K562 (cell line): ENCODE measurements around the gene MLST8. TPM values are rescaled to one million over a fixed set of nuclear protein-coding genes. Genes with fewer than 3 reads are reported as not detected.

ENCODE experiments used
- ATAC-seq: fragments of 200-7000 bp; cut with Tn5 transposase; 3 replicates; pipeline ENCODE4 v1.9.1; 2020; ENCODE audit warnings: moderate library complexity
- BruUV-seq: library from RNA; stranded (reverse); fragments of 400-500 nt; replicated peaks from 2 replicates; lab custom pipeline; 2021; lab: Mats Ljungman, UMichigan
- CTCF ChIA-PET: fragments of 300-600 bp; formaldehyde crosslinking; extraction: SDS; loops from one replicate; lab custom pipeline; 2021; ENCODE audit warnings: low intra/inter-chr PET ratio; lab: Yijun Ruan, JAX
- POLR2A ChIA-PET: fragments of 300-600, 350-650 bp; sonication (Branson Sonifier 250); formaldehyde crosslinking; extraction: SDS; loops from one replicate; lab custom pipeline; 2021; ENCODE audit warnings: antibody characterized with exemption, inconsistent platforms; lab: Yijun Ruan, JAX
- DNase-seq, 4 experiments: peaks; one replicate each; pipeline versions ENCODE4 v3.0.0 to v3.0.0-alpha.2; 2011 to 2018; ENCODE audit warnings: low spot score in 3 of 4, mixed read lengths in 3 of 4; ENCODE audit errors: extremely low read depth in 1 of 4
- FAIRE-seq: peaks from 2 replicates; lab custom pipeline; 2011; peaks lifted over from hg19 to GRCh38; lab: Jason Lieb, UNC
- H2AFZ ChIP-seq: 2 replicates; pipeline ENCODE4 v1.6.0; 2011; ENCODE audit warnings: low read depth, low read length, control low read depth, inconsistent platforms
- H3K27ac ChIP-seq: fragments of 200-600 bp; 3 replicates; pipeline ENCODE4 v1.8.0; 2011; ENCODE audit warnings: low read depth, mild to moderate bottlenecking, control low read depth, inconsistent platforms, low read length, moderate library complexity, mixed read lengths; ENCODE audit errors: extremely low read depth
- H3K27me3 ChIP-seq, 2 experiments: fragments of 300-600 bp in 1 of 2; 2 replicates in 1 of 2; 3 replicates in 1 of 2; pipeline versions ENCODE4 v1.6.0 to v1.8.0; 2011; ENCODE audit warnings: inconsistent platforms in 2 of 2, low read length in 2 of 2, mild to moderate bottlenecking in 1 of 2, mixed read lengths in 1 of 2, moderate library complexity in 1 of 2; ENCODE audit not compliant: control insufficient read depth in 2 of 2, insufficient read depth in 2 of 2
- H3K36me3 ChIP-seq: fragments of 300-600 bp; 3 replicates; pipeline ENCODE4 v1.8.0; 2011; ENCODE audit warnings: mild to moderate bottlenecking, low read length, inconsistent platforms; ENCODE audit not compliant: control insufficient read depth, insufficient read depth
- H3K4me1 ChIP-seq, 2 experiments: fragments of 200-600 bp in 1 of 2; replicated peaks in 1 of 2; 2 replicates in 1 of 2; 3 replicates in 1 of 2; pipeline versions ENCODE4 v1.5.1 to v1.8.0; 2011; ENCODE audit warnings: inconsistent platforms in 2 of 2, low read length in 2 of 2, mild to moderate bottlenecking in 1 of 2, mixed read lengths in 1 of 2, moderate library complexity in 1 of 2; ENCODE audit not compliant: control insufficient read depth in 2 of 2, insufficient read depth in 2 of 2
- H3K4me2 ChIP-seq: 2 replicates; pipeline ENCODE4 v1.6.1; 2011; ENCODE audit warnings: low read length, control low read depth, inconsistent platforms, mixed read lengths; ENCODE audit not compliant: insufficient read depth
- H3K4me3 ChIP-seq: fragments of 200-600 bp; sonication (generic), shearing (Covaris generic); 2 replicates; pipeline ENCODE4 v1.5.1; 2016; ENCODE audit warnings: control low read depth, inconsistent platforms
- H3K79me2 ChIP-seq: fragments of 200-600 bp; 3 replicates; pipeline ENCODE4 v1.8.0; 2011; ENCODE audit warnings: low read length, inconsistent platforms; ENCODE audit not compliant: control insufficient read depth, insufficient read depth
- H3K9ac ChIP-seq, 2 experiments: 2 replicates each; pipeline versions ENCODE4 v1.6.0 to v1.6.1; 2011; ENCODE audit warnings: low read depth in 2 of 2, low read length in 2 of 2, control low read depth in 1 of 2, inconsistent platforms in 1 of 2, mild to moderate bottlenecking in 1 of 2, mixed read lengths in 1 of 2; ENCODE audit not compliant: insufficient read depth in 1 of 2
- H3K9me1 ChIP-seq: one replicate; pipeline ENCODE4 v1.6.0; 2011; ENCODE audit warnings: inconsistent platforms, mild to moderate bottlenecking, low read length, moderate library complexity; ENCODE audit not compliant: control insufficient read depth, insufficient read depth
- H3K9me3 ChIP-seq: replicated peaks from 2 replicates; pipeline ENCODE4 v1.5.1; 2011; ENCODE audit warnings: low read depth, low read length, inconsistent platforms; ENCODE audit not compliant: control insufficient read depth, insufficient read depth
- H4K20me1 ChIP-seq: replicated peaks from 2 replicates; pipeline ENCODE4 v1.6.1; 2011; ENCODE audit warnings: low read length, inconsistent platforms, mixed read lengths; ENCODE audit not compliant: control insufficient read depth, insufficient read depth
- IRF2 ChIP-seq: sonication (generic); formaldehyde crosslinking; IDR thresholded peaks from 2 replicates; pipeline ENCODE4 v1.8.1; 2022; ENCODE audit warnings: mild to moderate bottlenecking, missing genetic modification reagents
- LCOR ChIP-seq: sonication (generic); formaldehyde crosslinking; IDR thresholded peaks from 2 replicates; pipeline ENCODE4 v1.8.0; 2022; ENCODE audit warnings: mild to moderate bottlenecking, missing genetic modification reagents
- POLR3A ChIP-seq: IDR thresholded peaks from 2 replicates; pipeline ENCODE4 v1.6.1; 2011; ENCODE audit warnings: borderline replicate concordance, mild to moderate bottlenecking, moderate library complexity; ENCODE audit not compliant: insufficient read length, insufficient read depth; ENCODE audit errors: extremely low read depth
- RBFOX2 ChIP-seq: fragments of 200-400 bp; formaldehyde crosslinking; IDR thresholded peaks from 2 replicates; pipeline ENCODE4 v1.6.1; 2017; ENCODE audit warnings: low read depth, mild to moderate bottlenecking, low read length, moderate library complexity
- SRSF9 ChIP-seq: fragments of 200-400 bp; formaldehyde crosslinking; IDR thresholded peaks from 2 replicates; pipeline ENCODE4 v1.6.1; 2017; ENCODE audit warnings: low read depth, low read length, borderline replicate concordance
- ZBTB7A ChIP-seq: IDR thresholded peaks from 2 replicates; pipeline ENCODE4 v1.6.1; 2011; ENCODE audit warnings: low read depth, mild to moderate bottlenecking, low read length, moderate library complexity, borderline replicate concordance; ENCODE audit not compliant: control insufficient read depth
- ZNF175 ChIP-seq: fragments of 200-800 bp; sonication (Bioruptor generic); IDR thresholded peaks from 2 replicates; pipeline ENCODE4 v1.6.1; 2016; ENCODE audit warnings: low read depth, mild to moderate bottlenecking, missing genetic modification characterization, missing compliant biosample characterization
- ZNF644 ChIP-seq: fragments of 200-800 bp; sonication (Bioruptor generic); IDR thresholded peaks from 2 replicates; pipeline ENCODE4 v1.6.1; 2016; ENCODE audit warnings: low read depth, missing genetic modification characterization, missing compliant biosample characterization
- WGBS: fragments of 100-300 bp; shearing (Covaris generic); methylation state at CpG from one replicate; pipeline ENCODE4 v1.1.6; 2016; ENCODE audit warnings: low coverage, mixed read lengths; ENCODE audit not compliant: insufficient coverage; ENCODE audit errors: missing lambda C conversion rate; 5-methylcytosine and 5-hydroxymethylcytosine counted together
- in situ Hi-C: fragments of 300-500 bp; cut with MboI; formaldehyde crosslinking; loops from 4 replicates; pipeline ENCODE4 v1.15.0; 2018; ENCODE audit warnings: inconsistent platforms, mixed read lengths
- intact Hi-C: fragments of 100-400 bp; cut with micrococcal nuclease; formaldehyde crosslinking; loops from 2 replicates; pipeline ENCODE4 v1.14.2; 2022
- polyA plus RNA-seq, 8 experiments: library from polyadenylated mRNA; depleted of rRNA in 4 of 8; stranded (reverse) in 5 of 8; unstranded in 3 of 8; fragments of >200 nt; fragmentation: Nextera tagmentation in 2 of 8; fragmentation: Illumina TruSeq in 1 of 8; extraction: Ambion mirVana in 2 of 8; extraction: Trizol in 1 of 8; gene quantifications; 2 replicates each; pipeline versions ENCODE4 v1.2.1 to v1.2.3, GENCODE V29; 2011 to 2014; ENCODE audit warnings: inconsistent platforms in 1 of 8, missing spikeins in 1 of 8
- total RNA-seq, 7 experiments: library from RNA; depleted of rRNA in 6 of 7; stranded (reverse); fragments of >200 nt in 6 of 7; fragmentation: Illumina TruSeq in 2 of 7; extraction: Trizol in 2 of 7; gene quantifications; 2 replicates each; pipeline versions ENCODE4 v1.2.1 to v1.2.3, GENCODE V29; 2011 to 2021; ENCODE audit warnings: low replicate concordance in 1 of 7
- TF ChIP-seq, protein P1 (sequence below), 3 experiments: fragments of 200-800 bp in 1 of 3; sonication (Bioruptor generic) in 1 of 3; sonication (generic) in 1 of 3; formaldehyde crosslinking in 1 of 3; IDR thresholded peaks; 2 replicates each; pipeline versions ENCODE4 v1.6.1 to v1.8.0; 2016 to 2022; ENCODE audit warnings: mild to moderate bottlenecking in 2 of 3, missing compliant biosample characterization in 2 of 3, missing genetic modification characterization in 2 of 3, missing genetic modification reagents in 1 of 3

The MLST8 gene
- total and polyA plus RNA-seq, 9 of the 15 experiments (the other 6 are each of a cell fraction or from before 2014, with no cell fraction given), result 1.5 to 116 (median 43.3) TPM

DNA sequence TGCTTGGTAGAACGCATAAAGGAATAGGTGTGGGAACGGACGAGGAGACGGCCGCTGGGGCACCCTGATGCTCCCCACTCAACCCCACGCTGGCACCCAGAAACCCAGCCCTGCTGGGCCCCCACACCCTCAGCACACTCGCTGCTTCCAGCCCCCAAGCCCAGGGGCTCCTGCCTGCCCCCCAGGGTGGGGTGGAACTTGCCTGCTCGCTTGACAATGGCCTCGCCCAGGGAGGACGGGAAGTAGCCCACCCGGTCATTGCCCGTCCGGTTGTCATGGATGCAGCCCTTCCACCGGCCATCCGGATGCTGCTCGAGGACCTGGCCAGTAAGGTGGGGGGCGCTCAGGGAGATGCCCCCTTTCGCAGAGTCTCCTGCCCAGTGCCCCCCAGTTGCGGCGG is 18.7 kb upstream of the MLST8 start:
- H3K4me1 ChIP-seq, result peaks cover 2 to 87% of the 10 kb centered on the region in 2 experiments; a peak in 3 of 5 replicates
- CTCF ChIA-PET, result no interaction called here

More for the DNA sequence above, 18.7 kb upstream of the MLST8 start:
- WGBS, result 72% methylated on average over 14 of the region's 20 CpGs
- H3K36me3 ChIP-seq, result no peaks in the 10 kb centered on the region
- no peak overlapping the region for H3K27ac ChIP-seq
- no peak overlapping the region for H3K4me2 ChIP-seq
- no peak overlapping the region for H2AFZ ChIP-seq
- H3K4me3 ChIP-seq, result no peak overlapping the region; the same call in 1 of the 2 replicates
- BruUV-seq, result no TSS peak
- H3K79me2 ChIP-seq, result no peaks in the 10 kb centered on the region
- POLR2A ChIA-PET, result no interaction called here
- in situ Hi-C loops, result no loop called here
- ATAC-seq, result no peak
- peak overlapping the region in 1 of 2 experiments; percentile 89; a peak in 2 of 4 replicates for H3K9ac ChIP-seq
- no peaks in the 10 kb centered on the region for H3K9me1 ChIP-seq
- FAIRE-seq, result no peak
- H3K27me3 ChIP-seq, result no peaks in the 10 kb centered on the region
- DNase-seq, result no peak
- no peaks in the 10 kb centered on the region for H3K9me3 ChIP-seq
- TF ChIP-seq, protein P1, sequence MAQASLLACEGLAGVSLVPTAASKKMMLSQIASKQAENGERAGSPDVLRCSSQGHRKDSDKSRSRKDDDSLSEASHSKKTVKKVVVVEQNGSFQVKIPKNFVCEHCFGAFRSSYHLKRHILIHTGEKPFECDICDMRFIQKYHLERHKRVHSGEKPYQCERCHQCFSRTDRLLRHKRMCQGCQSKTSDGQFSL (CRISPR knock-in tag; IDR thresholded peaks at IDR 0.05), result no peak
- TF ChIP-seq, protein P1 (tag; IDR thresholded peaks at IDR 0.05), result no peak
- TF ChIP-seq IRF2 (CRISPR knock-in tag) (no peak), ZNF175 (CRISPR knock-in tag) (no peak), LCOR (CRISPR knock-in tag) (no peak), ZBTB7A (peak; percentile 12; the same call in 1 of the 2 replicates), SRSF9 (no peak), RBFOX2 (0 out of 2 replicates have a peak, but pooled peaks have one; percentile 12), POLR3A (no peak), ZNF644 (tag) (no peak)
- TF ChIP-seq, all 486 proteins: peak for 2
- no peaks in the 10 kb centered on the region for H4K20me1 ChIP-seq
- intact Hi-C loops, result no loop called here
